Right cardiac atrium (tissue), 5 donors: ENCODE data around the gene HEPACAM. TPM values are rescaled to one million over a fixed set of nuclear protein-coding genes. Genes with fewer than 3 reads are reported as not detected.

Source experiments
- ATAC-seq, 2 donors: fragments of 200-7000 bp; cut with Tn5 transposase; one replicate each; pipeline versions ENCODE4 v1.8.0 to v1.9.1; 2020; ENCODE audit warnings: moderate library complexity in 2 of 2, mild to moderate bottlenecking in 1 of 2
- DNase-seq, 3 donors: peaks; one replicate each; pipeline ENCODE4 v3.0.0-alpha.2; 2020
- H3K27ac ChIP-seq: one replicate; pipeline ENCODE4 v1.5.1; 2013; ENCODE audit warnings: mild to moderate bottlenecking, low read length, control low read depth, moderate library complexity
- H3K27me3 ChIP-seq: one replicate; pipeline ENCODE4 v1.6.1; 2013; ENCODE audit not compliant: control insufficient read depth, insufficient read depth
- H3K4me1 ChIP-seq: one replicate; pipeline ENCODE4 v1.6.1; 2013; ENCODE audit warnings: low read length; ENCODE audit not compliant: control insufficient read depth, insufficient read depth
- H3K4me3 ChIP-seq: one replicate; pipeline ENCODE4 v1.5.1; 2013; ENCODE audit warnings: low read length, control low read depth
- H3K9me3 ChIP-seq: one replicate; pipeline ENCODE4 v1.6.1; 2013; ENCODE audit warnings: low read length; ENCODE audit not compliant: control insufficient read depth
- WGBS: extraction: QIAGEN DNeasy Blood & Tissue Kit; methylation state at CpG from one replicate; pipeline ENCODE4 v1.1.7; 2013; 5-methylcytosine and 5-hydroxymethylcytosine counted together
- intact Hi-C, 4 donors: fragments of 100-400 bp; cut with DNase I; formaldehyde crosslinking; loops; one replicate each; pipeline versions ENCODE4 v1.11.0 to v1.14.0; 2022 to 2023
- polyA plus RNA-seq: library from polyadenylated mRNA; stranded (reverse); fragments of 200-250 nt; gene quantifications from one replicate; pipeline ENCODE4 v1.2.3, GENCODE V29; 2013
- total RNA-seq, 4 donors: library from RNA; stranded (reverse); fragmentation: NEBNext Ultra II Directional; extraction: Animal tissue kit (Norgen Biotek cat#: 25700); gene quantifications; one replicate each; pipeline ENCODE4 v1.2.1, GENCODE V29; 2021
- donor health status: healthy with polysubstance abuse.
- donor health status: DM: no; HTN: yes; CAD: no.
- donor health status: DM: no; HTN: no; CAD: no.
- donor health status: DM: no; HTN: yes; CAD: no; lungs with severe emphysema.
- donor health status: DM: yes; HTN: yes; CAD: no.

The HEPACAM gene
- total and polyA plus RNA-seq, 5 donors: 0.26 to 1.9 (median 0.38) TPM

DNA sequence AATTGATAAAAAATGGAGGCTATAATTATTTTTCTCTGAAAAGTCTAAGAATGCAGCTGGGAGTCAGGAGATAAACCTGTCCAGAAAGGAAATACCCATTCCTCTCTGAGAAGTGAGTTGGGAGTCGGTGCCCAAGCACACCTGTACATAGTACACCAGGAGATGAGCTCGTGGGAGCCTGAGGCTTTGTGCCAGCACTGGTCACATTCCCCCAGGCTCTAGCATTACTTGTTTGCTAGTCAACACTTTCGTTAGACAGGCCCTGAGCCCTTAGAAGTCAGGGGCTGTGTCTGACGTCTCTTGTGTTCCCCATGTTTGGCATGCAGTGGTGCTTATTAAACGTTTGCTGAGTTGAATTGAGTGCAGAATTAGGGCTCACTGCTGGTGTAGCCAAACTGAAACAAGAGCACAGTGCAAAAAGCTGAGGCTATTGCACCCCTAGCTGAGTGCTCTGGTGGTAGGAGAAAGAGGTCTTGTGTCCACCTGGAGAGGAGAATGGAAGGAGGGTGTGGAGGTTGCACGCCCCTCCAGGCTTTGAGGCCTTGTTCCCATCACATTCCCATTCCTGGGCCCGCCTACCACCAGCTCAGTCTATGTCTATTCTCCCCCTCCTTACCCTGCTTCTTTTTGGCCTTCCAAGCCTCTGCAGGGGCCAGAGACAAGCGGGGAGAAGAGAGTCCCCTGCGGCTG, 45.0 kb downstream of the HEPACAM start:
- ATAC-seq (no peak), DNase-seq (peak in 1 of 3 donors; percentile 44)
- Histone ChIP-seq H3K27ac (no peak overlapping the region), H3K4me3 (no peak overlapping the region), H3K27me3 (no peaks in the 10 kb centered on the region), H3K4me1 (peaks cover 8% of the 10 kb centered on the region), H3K9me3 (no peaks in the 10 kb centered on the region)
- intact Hi-C loops: no loop called here
- 51% methylated on average over 9 of the region's 9 CpGs for WGBS

GRCh38 chr11:124890151-124890550, 45.7 kb downstream of the HEPACAM start:
- 89% methylated on average over 2 of the region's 2 CpGs for WGBS
- no peak overlapping the region for H3K27ac ChIP-seq
- H3K27me3 ChIP-seq: no peaks in the 10 kb centered on the region
- H3K9me3 ChIP-seq: no peaks in the 10 kb centered on the region
- DNase-seq (no peak), ATAC-seq (no peak)
- no peak overlapping the region for H3K4me3 ChIP-seq
- peaks cover 8% of the 10 kb centered on the region for H3K4me1 ChIP-seq
- intact Hi-C loops: no loop called here

DNA sequence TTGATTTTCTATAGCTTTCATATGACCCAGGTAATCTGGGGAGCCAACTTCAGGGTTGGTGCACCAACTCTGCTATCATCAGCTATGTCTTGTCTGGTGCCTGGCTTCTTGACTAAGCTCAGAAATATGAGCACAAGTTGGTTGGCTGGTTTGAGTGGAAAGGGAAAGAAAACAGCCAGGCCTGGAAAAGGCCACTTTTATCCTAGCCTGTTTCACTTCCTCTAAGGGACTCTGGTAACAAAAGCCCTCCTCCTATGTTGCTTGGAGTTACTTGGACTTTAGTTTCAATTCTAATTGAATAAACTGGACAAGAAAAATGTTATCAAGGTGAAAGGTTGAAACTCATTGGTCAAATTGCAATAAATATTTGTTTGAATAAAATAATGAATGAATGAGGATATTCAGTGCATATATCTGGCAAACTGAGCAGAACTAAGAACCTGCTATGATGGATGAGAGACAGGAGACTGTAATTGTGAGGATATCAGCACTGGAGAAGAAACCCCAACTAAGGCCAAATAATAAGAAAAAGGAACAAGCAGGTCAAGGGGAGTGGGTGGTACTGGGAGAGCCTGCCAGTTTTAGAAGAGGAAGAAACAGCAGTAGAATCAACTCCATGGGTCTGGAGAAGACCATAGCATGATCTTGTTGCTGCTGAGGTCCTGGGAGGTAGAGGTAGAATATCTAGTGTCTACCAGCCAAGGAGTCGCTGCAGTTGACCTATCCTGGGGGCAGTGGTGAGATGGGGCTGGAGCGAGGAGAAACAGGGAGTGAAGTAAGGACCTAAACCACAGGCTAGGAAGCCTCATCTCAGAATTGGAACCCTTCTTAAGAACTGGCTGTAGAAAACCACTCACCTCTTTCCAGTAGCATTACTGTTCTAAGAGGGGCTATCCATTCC, 46.4 kb downstream of the HEPACAM start:
- Histone ChIP-seq H3K4me3 (no peak overlapping the region), H3K9me3 (no peaks in the 10 kb centered on the region), H3K27ac (no peak overlapping the region), H3K4me1 (peaks cover 8% of the 10 kb centered on the region), H3K27me3 (no peaks in the 10 kb centered on the region)
- DNase-seq: no peak
- ATAC-seq: no peak
- WGBS: 86% methylated on average over 2 of the region's 2 CpGs
- intact Hi-C loops: no loop called here

DNA sequence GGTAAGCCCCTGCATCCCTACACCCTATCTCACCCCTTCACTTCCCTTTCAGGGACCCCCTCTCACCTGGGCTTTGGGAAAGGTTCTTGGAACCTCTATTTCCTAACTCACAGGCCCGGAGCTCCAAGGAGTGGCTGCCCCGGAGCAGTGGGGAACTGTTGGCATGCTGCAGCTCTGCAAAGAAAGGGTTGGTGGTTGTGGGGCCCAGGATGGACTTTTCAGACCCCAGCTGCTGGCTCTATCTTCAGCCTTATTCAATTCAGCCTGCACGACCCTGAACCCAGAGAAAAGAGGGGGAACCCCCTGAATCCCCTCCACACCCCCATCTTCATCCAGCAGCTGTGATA, 48.2 kb downstream of the HEPACAM start:
- WGBS: 67% methylated on average over 3 of the region's 3 CpGs
- intact Hi-C loops: no loop called here
- no peak overlapping the region for H3K4me3 ChIP-seq
- H3K27ac ChIP-seq: no peak overlapping the region
- no peaks in the 10 kb centered on the region for H3K27me3 ChIP-seq
- no peak for DNase-seq
- peaks cover 8% of the 10 kb centered on the region for H3K4me1 ChIP-seq
- H3K9me3 ChIP-seq: no peaks in the 10 kb centered on the region
- ATAC-seq: no peak

- intact Hi-C loops: no loop called here
- ATAC-seq (no peak), DNase-seq (peak in 2 of 3 donors; percentile 26 to 57)
- Histone ChIP-seq H3K4me1 (peaks cover 8% of the 10 kb centered on the region), H3K27me3 (no peaks in the 10 kb centered on the region), H3K27ac (no peak overlapping the region), H3K4me3 (no peak overlapping the region), H3K9me3 (no peaks in the 10 kb centered on the region)
- 83% methylated on average over 12 of the region's 12 CpGs for WGBS
These were observed 48.7 kb downstream of the HEPACAM start for GRCh38 chr11:124886978-124887666.

GRCh38 chr11:124886476-124886875, 49.4 kb downstream of the HEPACAM start:
- DNase-seq (peak in 2 of 3 donors; percentile 33 to 55), ATAC-seq (no peak)
- intact Hi-C loops: no loop called here
- no peaks in the 10 kb centered on the region for H3K9me3 ChIP-seq
- WGBS: 87% methylated on average over 11 of the region's 11 CpGs
- H3K4me3 ChIP-seq: no peak overlapping the region
- H3K27me3 ChIP-seq: no peaks in the 10 kb centered on the region
- peaks cover 6% of the 10 kb centered on the region for H3K4me1 ChIP-seq
- H3K27ac ChIP-seq: no peak overlapping the region

GRCh38 chr11:124884869-124885479, 50.9 kb downstream of the HEPACAM start:
- no peaks in the 10 kb centered on the region for H3K27me3 ChIP-seq
- ATAC-seq: no peak
- DNase-seq: peak in 1 of 3 donors; percentile 35
- H3K27ac ChIP-seq: peak overlapping the region; percentile 15
- H3K9me3 ChIP-seq: no peaks in the 10 kb centered on the region
- no peak overlapping the region for H3K4me3 ChIP-seq
- WGBS: 54% methylated on average over 5 of the region's 5 CpGs
- no peaks in the 10 kb centered on the region for H3K4me1 ChIP-seq
- intact Hi-C loops: no loop called here

- DNase-seq (peak in 1 of 3 donors; percentile 22), ATAC-seq (no peak)
- WGBS: 81% methylated on average over 1 of the region's 1 CpG
- H3K4me1 ChIP-seq: no peaks in the 10 kb centered on the region
- H3K4me3 ChIP-seq: no peak overlapping the region
- no peaks in the 10 kb centered on the region for H3K9me3 ChIP-seq
- no peaks in the 10 kb centered on the region for H3K27me3 ChIP-seq
- intact Hi-C loops: no loop called here
- H3K27ac ChIP-seq: no peak overlapping the region
These were observed 51.5 kb downstream of the HEPACAM start for GRCh38 chr11:124884340-124884739.

- Histone ChIP-seq H3K27me3 (no peaks in the 10 kb centered on the region), H3K4me3 (no peak overlapping the region), H3K9me3 (no peaks in the 10 kb centered on the region), H3K4me1 (no peaks in the 10 kb centered on the region), H3K27ac (peak overlapping the region; percentile 32)
- ATAC-seq (peak; percentile 64 to 70), DNase-seq (peak in 2 of 3 donors; percentile 74 to 80)
- 53% methylated on average over 11 of the region's 11 CpGs for WGBS
- intact Hi-C loops: no loop called here
These were observed 53.3 kb downstream of the HEPACAM start for GRCh38 chr11:124882339-124883071.

DNA sequence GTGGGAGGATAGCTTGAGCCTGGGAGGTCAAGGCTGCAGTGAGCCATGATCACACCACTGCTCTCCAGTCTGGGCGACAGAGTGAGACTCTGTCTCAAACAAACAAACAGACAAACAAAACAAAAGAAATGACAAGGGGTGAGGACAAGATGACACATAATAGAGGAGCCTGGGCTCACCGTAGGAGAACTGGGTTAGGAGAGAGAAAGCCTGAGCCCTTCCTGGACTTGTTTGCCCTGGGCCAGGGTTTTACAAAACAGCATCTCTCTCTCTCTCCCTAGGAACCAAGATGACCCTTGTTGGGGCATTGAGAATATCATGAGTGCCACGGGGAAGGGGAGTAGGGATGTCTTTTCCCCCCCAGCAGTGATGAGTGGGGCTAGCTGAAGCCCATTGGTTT, 54.9 kb downstream of the HEPACAM start:
- intact Hi-C loops: no loop called here
- Histone ChIP-seq H3K4me3 (no peak overlapping the region), H3K27ac (no peak overlapping the region), H3K4me1 (no peaks in the 10 kb centered on the region), H3K9me3 (no peaks in the 10 kb centered on the region), H3K27me3 (no peaks in the 10 kb centered on the region)
- DNase-seq (no peak), ATAC-seq (no peak)
- 74% methylated on average over 3 of the region's 3 CpGs for WGBS
